ENCODE measurements around the gene BBS9.

DNA sequence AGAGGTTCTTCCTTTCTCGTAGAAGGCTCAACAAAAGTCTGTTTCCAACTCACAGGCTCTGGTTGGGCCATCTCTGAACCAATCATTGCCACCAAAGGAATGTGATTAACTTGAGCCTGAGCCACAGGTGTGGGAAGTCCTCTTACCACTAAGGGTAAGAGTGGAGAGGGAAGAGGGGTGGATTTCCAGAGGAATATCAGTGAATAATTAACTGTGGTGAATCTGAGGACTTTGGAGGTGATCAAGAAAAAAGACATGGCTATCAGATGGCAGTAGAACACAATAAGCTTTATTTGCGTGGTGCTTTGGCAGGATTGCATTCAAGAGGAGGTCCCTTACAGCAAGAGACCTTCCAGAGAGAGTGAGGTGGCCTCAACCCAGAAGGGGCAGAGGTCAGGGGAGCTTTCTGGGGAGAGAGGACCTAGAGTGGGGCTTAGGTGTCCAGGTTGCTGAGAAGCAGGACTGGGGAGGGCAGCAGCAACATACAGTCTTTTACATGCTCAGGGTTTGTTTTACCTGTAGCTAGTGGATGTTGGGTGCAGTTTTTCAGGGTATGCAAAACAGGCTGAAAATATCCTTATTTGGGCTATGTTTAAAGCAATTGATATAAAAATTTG, 61.4 kb downstream of the BBS9 start:
- TF ChIP-seq POLR2A (IDR thresholded peaks at IDR 0.05; ENCODE audit: low read depth, low read length) (no peak), POLR2AphosphoS5 (IDR thresholded peaks at IDR 0.05; ENCODE audit: low read depth, low read length) (no peak)

All from GM12892 (cell line).